Lower leg skin (tissue), 4 donors: ENCODE measurements around the gene CREB5. TPM values are rescaled to one million over a fixed set of nuclear protein-coding genes. Genes with fewer than 3 reads are reported as not detected.

Source experiments
- DNase-seq, 2 donors: peaks; one replicate each; pipeline ENCODE4 v3.0.0-alpha.2; 2019; ENCODE audit warnings: low spot score in 2 of 2
- H3K4me3 ChIP-seq: fragments of 200-600 bp; sonication (generic); 2 replicates; pipeline ENCODE4 v1.5.1; 2017; ENCODE audit warnings: mild to moderate bottlenecking, low read depth; ENCODE audit not compliant: poor library complexity, severe bottlenecking
- POLR2A ChIP-seq, 2 donors: fragments of 450-650 bp; IDR thresholded peaks; one replicate each; pipeline ENCODE4 v1.6.1; 2016 to 2017; ENCODE audit warnings: antibody characterized with exemption in 2 of 2, mild to moderate bottlenecking in 1 of 2, moderate library complexity in 1 of 2
- WGBS, 2 donors: methylation state at CpG; one replicate each; pipeline ENCODE4 v1.1.5; 2018; 5-methylcytosine and 5-hydroxymethylcytosine counted together
- intact Hi-C: fragments of 100-400 bp; cut with DNase I; formaldehyde crosslinking; loops from one replicate; pipeline ENCODE4 v1.15.0; 2023; ENCODE audit warnings: low total_unique reads
- total RNA-seq, 4 donors: library from RNA; depleted of rRNA; stranded (reverse); fragments of >200 nt; gene quantifications; one replicate each; pipeline ENCODE4 v1.1.0, GENCODE V29; 2016
- TF ChIP-seq, protein P1 (sequence below), 3 donors: fragments of 450-650 bp; IDR thresholded peaks; one replicate each; pipeline ENCODE4 v1.5.1; 2016; ENCODE audit warnings: antibody characterized with exemption in 3 of 3, mild to moderate bottlenecking in 3 of 3, moderate library complexity in 2 of 3

CREB5 gene
- total RNA-seq, 4 donors from 2014 or later: 2.5 to 15.0 (median 5.4) TPM

DNA sequence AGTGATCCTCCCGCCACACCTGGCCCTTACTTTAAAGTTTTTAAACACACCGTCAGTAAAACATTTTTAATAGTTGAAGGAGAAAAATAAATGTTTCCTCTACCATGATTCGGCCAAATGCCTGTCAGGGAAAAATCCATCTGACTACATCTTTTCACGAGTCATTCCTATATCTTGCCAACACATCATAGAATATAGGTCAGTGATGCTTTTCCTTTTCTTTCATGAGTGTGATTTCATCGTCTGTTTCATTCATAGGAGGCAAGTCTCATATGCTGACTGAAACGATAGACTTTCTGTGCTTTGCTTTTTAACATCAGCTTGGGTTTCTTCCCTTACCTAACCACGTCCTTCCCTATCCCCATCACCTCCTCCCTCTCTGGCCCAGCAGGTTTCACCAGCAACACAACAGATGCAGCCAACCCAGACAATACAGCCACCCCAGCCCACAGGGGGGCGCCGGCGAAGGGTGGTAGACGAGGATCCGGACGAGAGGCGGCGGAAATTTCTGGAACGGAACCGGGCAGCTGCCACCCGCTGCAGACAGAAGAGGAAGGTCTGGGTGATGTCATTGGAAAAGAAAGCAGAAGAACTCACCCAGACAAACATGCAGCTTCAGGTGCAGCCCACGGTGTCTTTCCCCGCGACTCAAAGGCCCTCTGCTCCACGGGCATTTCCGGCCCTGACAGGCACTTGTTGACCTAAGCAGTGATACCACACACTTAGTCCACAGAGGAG is 396.6 kb downstream of the CREB5 start:
- intact Hi-C loops: no loop called here
- no peak overlapping the region for H3K4me3 ChIP-seq
- WGBS, 2 donors: 80 to 83% methylated on average over 23 of the region's 23 CpGs
- TF ChIP-seq, protein P1, sequence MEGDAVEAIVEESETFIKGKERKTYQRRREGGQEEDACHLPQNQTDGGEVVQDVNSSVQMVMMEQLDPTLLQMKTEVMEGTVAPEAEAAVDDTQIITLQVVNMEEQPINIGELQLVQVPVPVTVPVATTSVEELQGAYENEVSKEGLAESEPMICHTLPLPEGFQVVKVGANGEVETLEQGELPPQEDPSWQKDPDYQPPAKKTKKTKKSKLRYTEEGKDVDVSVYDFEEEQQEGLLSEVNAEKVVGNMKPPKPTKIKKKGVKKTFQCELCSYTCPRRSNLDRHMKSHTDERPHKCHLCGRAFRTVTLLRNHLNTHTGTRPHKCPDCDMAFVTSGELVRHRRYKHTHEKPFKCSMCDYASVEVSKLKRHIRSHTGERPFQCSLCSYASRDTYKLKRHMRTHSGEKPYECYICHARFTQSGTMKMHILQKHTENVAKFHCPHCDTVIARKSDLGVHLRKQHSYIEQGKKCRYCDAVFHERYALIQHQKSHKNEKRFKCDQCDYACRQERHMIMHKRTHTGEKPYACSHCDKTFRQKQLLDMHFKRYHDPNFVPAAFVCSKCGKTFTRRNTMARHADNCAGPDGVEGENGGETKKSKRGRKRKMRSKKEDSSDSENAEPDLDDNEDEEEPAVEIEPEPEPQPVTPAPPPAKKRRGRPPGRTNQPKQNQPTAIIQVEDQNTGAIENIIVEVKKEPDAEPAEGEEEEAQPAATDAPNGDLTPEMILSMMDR (IDR thresholded peaks at IDR 0.05): no peak
- no peak for TF ChIP-seq POLR2A (IDR thresholded peaks at IDR 0.05)
- DNase-seq: peak in 1 of 2 donors; percentile 87

DNA sequence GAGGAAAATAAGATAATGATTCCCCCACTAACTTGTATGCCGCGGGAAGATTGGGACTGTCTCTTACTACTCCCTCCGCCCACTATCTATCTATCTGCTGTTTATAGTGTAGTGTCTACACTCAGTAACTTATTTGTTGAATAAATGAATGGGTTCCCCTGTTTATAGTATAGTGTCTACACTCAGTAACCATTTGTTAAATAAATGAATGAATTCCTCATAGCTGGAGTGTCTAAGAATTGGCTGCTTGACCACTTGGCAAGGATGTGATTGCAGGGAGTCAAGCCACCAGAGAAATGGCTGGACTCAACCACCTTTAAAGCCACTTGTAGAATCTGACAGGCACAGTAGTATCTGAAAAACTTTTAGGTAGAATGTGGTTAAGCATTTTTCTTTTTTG is 398.7 kb downstream of the CREB5 start:
- intact Hi-C loops: no loop called here
- H3K4me3 ChIP-seq: no peak overlapping the region
- DNase-seq: no peak
- TF ChIP-seq POLR2A (IDR thresholded peaks at IDR 0.05): no peak
- TF ChIP-seq, protein P1 (IDR thresholded peaks at IDR 0.05): no peak
- WGBS, 2 donors: 92 to 97% methylated on average over 3 of the region's 3 CpGs

DNA sequence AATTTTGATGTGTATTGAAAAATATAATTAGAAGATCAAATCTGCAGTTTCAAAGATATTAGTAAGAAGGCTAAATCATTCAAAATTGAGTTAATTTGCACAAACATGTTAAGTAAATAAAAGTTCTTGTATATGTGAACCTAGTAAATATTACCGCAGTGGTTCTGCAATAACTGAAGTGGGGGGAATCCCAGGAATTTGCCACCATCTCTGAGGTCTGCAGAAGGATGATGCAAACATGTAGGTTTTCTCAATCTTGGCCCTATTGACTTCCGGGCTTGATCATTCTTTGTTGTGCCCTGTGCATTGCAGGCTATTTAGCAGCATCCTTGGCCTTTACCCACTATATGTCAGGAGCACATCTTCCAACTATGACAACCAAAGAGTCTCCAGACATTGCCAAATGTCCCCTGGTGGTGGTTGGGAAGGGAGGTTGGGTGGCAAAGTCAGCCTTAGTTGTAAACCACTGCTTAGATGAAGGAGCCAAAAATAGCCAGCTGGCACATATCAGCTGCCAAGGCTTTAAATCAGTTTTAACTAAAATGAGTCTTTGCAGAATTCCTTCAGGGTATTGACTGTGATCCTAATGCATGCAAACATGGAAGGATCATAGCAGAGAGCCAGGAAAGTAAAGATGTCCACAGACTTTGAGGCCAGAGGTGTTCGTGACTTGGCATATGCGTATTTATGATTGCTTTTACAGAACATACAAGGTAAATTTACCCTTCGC is 399.5 kb downstream of the CREB5 start:
- H3K4me3 ChIP-seq: no peak overlapping the region
- TF ChIP-seq, protein P1 (IDR thresholded peaks at IDR 0.05): no peak
- no peak for TF ChIP-seq POLR2A (IDR thresholded peaks at IDR 0.05)
- DNase-seq: no peak
- WGBS, 2 donors: 84 to 86% methylated on average over 5 of the region's 5 CpGs
- intact Hi-C loops: no loop called here

DNA sequence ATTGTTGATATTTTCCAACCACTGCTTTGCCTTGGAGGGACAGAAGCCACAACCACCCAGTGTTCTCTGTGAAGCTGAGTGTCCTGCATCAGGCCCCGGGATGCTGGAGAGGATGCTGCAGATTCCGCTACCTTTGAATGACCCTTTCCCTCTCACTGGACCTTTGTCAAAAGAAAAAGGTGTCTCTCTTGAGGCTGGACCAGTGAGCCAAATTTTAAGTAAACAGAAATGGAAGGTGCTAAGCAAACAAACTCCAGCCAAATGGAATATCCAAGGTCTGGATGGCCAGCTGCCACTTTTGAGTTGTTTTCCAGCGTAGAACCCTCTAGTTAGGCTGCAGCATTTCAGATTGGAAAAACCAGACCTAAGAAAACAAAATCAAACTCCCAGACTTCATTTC is 400.3 kb downstream of the CREB5 start:
- no peak overlapping the region for H3K4me3 ChIP-seq
- DNase-seq: no peak
- intact Hi-C loops: no loop called here
- TF ChIP-seq, protein P1 (IDR thresholded peaks at IDR 0.05): no peak
- no peak for TF ChIP-seq POLR2A (IDR thresholded peaks at IDR 0.05)
- 83 to 96% methylated on average over 3 of the region's 3 CpGs for WGBS, 2 donors

DNA sequence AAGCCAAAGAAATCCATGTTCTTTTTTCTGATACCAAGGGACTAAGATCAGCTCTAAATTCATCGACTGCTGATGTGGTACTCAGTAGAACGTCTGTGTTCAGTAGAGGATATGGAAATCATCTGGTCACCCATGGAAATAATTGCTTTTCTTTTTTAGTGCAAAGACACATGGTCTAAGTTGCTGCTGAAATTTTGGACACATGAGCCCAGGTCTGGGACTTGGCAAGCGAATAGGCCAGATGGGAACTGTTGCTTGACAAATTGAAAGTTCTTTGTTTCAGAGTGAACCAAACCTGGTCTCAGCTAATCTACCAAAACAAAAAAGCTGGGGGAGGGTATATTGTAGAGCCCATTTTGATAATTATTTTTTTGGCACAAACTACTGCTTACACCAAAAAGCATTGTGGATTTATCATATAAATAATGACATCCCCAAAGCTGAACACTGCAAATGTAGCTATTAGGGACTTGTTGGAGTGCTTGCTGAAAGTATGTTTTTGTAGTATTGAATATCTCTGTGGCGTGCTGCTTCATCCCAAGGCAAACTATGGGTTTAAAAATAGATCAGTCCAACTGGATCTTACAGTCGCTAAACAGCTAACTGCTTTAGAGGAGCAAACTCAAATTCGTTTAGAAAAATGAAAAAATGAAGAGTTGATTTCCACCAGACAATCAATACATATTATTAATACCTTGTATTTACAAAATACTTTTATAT is 401.1 kb downstream of the CREB5 start:
- DNase-seq: no peak
- 67 to 75% methylated on average over 6 of the region's 6 CpGs for WGBS, 2 donors
- no peak for TF ChIP-seq POLR2A (IDR thresholded peaks at IDR 0.05)
- TF ChIP-seq, protein P1 (IDR thresholded peaks at IDR 0.05): no peak
- intact Hi-C loops: no loop called here
- no peak overlapping the region for H3K4me3 ChIP-seq
